CD4-positive, alpha-beta T cell treated with Interleukin-17A for 4 hours (primary cell): ENCODE results near the gene GFPT1.
"Not testable (repeated sequence)": the region's sequence is repeated elsewhere in the genome, so short reads cannot be mapped to it uniquely, and the experiment has no call there.

Experiments
- DNase-seq: peaks from one replicate; pipeline ENCODE4 v3.0.0-alpha.2; 2020; ENCODE audit warnings: mixed read lengths

Gene GFPT1

GRCh38 chr2:69383176-69383812 lies 3.7 kb downstream of the GFPT1 start:
- no peak for DNase-seq

DNA sequence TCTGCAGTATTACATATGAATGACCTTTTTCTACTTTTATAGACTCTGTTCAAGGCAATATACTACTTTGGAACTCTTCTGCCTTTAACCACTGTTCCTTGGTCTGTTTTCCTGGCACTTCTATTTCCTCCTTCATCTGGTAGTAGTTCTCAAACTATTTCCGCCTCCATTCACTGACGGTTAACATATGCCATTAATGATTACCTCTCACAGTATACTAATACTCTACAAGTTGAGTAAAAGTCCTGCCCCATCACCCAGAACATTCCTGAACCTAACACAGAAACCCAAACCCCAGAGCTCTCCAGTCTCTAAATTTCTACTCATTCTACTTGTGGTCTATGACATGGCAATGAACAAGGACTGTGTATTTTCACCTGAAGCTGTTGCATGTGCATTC lies 4.5 kb downstream of the GFPT1 start:
- no peak for DNase-seq

DNA sequence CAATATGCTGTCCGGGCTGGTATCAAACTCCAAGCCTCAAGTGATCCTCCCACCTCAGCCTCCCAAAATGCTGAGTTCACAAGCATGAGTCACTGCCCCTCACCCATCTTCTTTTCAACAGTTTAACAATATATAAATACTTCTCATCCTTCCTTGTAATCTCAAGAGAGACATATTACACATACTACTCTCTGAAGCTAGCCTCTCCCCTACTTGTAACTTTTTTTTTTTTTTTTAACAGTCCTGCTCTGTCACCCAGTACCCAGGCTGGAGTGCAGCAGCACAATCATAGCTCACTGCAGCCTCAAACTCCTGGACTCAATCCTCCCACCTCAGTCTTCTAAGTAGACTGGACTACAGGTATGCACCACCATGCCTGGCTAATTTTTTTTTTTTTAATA lies 5.7 kb downstream of the GFPT1 start:
- peak; percentile 11 for DNase-seq

- no peak for DNase-seq
Observed at GRCh38 chr2:69380072-69380917, 6.7 kb downstream of the GFPT1 start.

GRCh38 chr2:69376403-69376802 lies 10.6 kb downstream of the GFPT1 start:
- no peak for DNase-seq

DNA sequence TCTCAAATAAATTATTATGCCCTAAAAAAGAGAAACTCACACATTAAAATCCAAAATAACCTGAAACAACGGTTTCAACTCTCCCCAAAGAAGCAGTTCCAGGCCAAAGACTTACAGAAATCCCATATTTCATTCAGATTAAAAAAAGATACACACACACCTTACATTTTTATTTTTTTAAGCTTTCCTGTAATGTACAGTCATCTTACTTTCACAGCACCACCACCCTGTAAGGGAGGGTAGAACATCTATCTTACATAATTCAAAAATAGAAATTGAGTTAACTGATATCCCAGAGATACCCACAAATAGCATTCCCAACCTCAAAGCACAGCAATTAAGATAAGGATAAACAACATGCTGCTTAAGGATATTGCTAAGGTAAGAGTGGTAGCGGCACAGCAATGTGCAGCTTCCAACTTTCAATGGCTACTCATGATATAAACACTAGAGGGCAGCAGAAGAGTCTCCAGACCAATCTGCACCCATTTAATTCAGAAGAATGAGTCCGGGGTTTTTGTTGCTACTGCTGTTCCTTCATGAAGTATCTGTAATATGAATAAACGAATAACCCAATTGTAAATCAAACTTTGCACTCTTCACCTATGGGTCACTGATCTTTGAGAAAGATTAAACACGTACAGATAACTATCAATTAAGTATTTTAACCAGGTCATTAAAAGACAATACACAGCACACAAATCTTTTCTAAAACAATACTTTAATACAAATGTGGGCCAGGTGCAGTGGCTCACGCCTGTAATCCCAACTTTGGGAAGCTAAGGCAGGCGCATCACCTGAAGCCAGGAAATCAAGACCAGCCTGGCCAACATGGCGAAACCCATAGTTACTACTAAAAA lies 11.3 kb downstream of the GFPT1 start:
- peak; percentile 3 for DNase-seq

- no peak for DNase-seq
Observed at GRCh38 chr2:69372767-69373166, 14.3 kb downstream of the GFPT1 start.

GRCh38 chr2:69369802-69370201 lies 17.2 kb downstream of the GFPT1 start:
- DNase-seq, result no peak

GRCh38 chr2:69368588-69368987 lies 18.4 kb downstream of the GFPT1 start:
- DNase-seq, result no peak

GRCh38 chr2:69359371-69359770 lies 27.7 kb downstream of the GFPT1 start:
- no peak for DNase-seq

- no peak for DNase-seq
Observed at GRCh38 chr2:69358914-69359313, 28.1 kb downstream of the GFPT1 start.

DNA sequence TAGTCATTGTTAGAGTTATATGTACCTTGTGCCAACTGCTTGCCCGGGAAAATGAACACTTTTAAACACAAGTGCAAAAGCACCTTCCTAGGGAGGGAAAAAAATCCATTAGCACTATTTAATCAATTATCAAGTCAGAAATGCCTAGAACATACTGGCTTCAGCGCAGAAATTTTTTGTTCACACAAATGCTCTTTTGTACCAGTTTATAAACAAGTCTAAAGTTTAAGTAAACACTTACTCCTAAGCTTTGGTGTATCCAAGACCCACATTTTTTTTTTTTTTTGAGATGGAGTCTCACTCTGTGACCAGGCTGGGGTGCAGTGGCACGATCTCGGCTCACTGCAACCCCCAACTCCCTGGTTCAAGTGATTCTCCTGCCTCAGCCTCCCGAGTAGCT lies 30.6 kb downstream of the GFPT1 start:
- no peak for DNase-seq

DNA sequence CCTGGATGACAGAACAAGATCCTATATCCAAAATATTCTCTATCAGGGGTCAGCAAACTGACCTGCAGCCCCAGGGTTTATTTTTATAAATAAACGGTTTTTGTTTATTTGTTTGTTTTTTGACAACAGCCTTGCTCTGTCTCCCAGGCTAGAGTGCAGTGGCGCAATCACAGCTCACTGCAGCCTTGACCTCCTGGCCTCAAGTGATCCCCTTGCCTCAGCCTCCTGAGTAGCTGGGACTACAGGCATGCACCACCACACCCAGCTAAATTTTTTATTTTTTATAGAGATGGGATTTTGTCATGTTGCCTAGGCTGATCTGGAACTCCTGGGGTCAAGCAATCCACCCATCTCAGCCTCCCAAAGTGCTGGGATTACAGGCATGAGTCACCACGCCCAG lies 32.1 kb downstream of the GFPT1 start:
- DNase-seq, result not testable (repeated sequence)

GRCh38 chr2:69353360-69353759 lies 33.7 kb downstream of the GFPT1 start:
- no peak for DNase-seq

DNA sequence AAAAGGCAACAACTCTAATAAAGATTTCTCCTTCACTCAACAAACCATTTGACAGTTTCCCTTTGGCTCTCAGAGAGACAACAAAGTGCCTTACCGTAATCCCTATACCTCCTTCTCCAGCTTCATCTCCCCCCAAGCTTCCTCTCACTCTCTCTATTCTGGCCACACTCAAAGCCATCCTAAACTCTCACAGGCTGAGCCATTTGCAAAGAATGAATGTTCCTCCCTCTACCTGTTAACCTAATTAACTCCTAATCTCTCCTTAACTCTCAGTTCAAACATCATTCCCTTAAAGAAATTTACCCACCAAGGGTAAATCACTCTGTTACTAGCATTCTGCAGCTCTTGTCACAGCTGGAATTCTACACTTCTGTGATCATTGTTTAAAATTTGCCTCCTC lies 38.2 kb downstream of the GFPT1 start:
- DNase-seq, result no peak

GRCh38 chr2:69345434-69345833 lies 41.6 kb downstream of the GFPT1 start:
- DNase-seq, result no peak

DNA sequence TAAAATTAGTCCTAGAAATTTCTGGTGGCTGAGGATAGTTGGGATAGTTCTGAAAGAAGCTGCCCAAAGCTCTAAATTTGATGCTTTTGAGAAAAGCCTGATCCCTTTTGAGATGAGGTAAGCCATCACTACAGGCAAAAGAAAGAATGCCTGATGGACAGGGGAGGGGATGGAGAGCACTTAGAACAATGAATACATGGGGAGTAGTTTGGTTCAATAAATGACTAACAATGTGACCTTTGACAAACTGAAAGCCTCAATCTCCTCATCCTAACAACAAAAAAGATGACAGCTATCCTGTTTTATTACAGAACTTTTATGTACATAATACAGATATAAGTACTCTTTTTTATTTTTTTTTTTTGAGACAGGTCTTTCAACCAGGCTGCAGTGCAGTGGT lies 42.7 kb downstream of the GFPT1 start:
- no peak for DNase-seq

DNA sequence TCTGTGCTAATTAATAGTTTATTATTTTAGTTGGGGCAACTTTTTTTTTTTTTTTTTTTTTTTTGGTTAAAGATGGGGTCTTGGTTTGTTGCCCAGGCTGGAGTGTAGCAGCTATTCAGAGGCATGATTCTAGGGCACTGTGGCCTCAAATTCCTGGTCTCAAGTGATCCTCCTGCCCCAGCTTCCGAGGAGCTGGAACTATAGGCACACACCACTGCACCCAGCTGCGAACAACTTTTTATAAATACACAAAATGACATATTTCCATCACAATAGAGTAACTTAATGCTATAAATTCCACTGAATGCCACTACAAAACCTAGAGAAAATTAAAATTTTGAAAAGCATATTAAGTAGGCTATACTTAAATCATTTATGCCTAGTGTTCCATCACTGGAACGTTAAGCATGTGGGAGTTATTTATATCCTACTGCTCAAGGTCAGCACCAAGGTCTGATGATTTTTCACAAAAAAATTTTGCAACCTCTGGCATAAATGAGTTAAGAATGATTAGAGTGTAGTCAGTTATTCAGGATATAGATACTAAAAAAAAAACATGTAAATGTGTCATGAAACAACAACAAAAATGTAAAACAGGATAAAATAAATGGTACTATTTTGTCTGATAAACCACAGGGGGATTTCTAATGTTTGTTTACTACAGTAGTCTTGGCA lies 46.8 kb downstream of the GFPT1 start:
- no peak for DNase-seq

DNA sequence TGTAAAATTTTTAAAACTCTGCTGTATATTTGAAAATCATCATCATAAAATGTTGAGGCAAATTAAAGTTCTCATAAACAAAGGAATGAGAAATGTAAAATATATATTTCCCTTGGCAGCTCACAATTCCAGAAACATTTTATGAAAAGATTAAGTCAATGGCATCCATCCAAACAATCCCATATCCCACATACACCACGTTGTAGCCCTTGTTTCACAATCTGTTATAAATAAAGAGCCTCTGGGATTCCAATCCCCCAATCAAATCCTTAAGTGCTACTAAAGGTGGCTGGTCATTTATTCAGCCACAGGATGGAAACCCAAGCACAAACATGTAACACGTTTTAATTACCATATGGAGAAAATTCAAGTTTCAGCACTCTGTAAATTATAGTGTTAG lies 51.7 kb downstream of the GFPT1 start:
- DNase-seq, result no peak

DNA sequence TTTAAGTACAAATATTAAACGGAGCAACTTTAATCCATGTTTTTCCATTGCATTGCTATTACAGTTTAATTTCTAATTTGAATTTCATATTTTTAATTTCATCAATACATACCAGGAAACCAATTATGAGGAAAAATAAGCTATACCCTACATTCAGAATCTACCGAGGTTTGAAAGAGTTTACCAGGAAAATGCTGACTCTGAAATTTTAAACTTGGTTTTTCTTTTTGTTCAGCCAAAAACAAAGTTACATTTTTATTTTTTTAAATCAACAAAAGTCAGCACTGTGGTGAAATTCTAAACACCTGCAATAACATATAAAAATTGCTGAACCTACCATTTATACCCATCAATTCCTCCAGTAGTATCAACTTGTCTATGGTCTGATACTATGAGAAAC lies 53.7 kb downstream of the GFPT1 start:
- no peak for DNase-seq

GRCh38 chr2:69330781-69331180 lies 56.2 kb downstream of the GFPT1 start:
- DNase-seq, result no peak

GRCh38 chr2:69322631-69323030 lies 64.4 kb downstream of the GFPT1 start:
- DNase-seq, result no peak

DNA sequence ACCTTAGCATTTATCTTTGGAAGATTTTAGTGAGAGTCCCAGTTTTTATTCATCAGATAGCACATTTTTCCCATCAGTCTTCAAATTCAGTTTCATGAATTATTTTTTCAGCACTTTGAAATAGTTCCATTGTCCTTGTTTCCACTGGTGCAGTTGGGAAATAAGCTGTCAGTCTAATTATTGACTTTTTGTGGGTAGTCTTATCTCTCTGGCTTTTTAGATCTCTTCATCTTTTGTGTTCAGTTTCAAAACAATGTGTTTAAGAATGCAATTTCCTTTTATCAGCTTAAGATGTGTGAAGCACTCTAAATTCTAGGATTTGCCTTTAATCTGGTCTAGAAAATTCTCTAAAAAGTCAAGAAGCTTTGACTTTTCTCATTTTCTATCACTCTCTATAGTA lies 70.5 kb downstream of the GFPT1 start:
- DNase-seq, result no peak
